Activated T-helper 2 cell treated with anti-CD3 and anti-CD28 coated beads, Interferon-gamma antibody, Interleukin-2, Interleukin-4, amounts not matched to agents 10 μg/mL and 5 μg/mL and 100 μg/mL, durations not matched to agents 14 hours and 24 hours and 36 hours (primary cell): ENCODE results near the gene HAP1. TPM values are rescaled to one million over a fixed set of nuclear protein-coding genes. Genes with fewer than 3 reads are reported as not detected.
"Not testable (repeated sequence)": the region's sequence is repeated elsewhere in the genome, so short reads cannot be mapped to it uniquely, and the experiment has no call there.

Experiments used
- DNase-seq: peaks from one replicate; pipeline ENCODE4 v3.0.0; 2021; ENCODE audit warnings: low spot score
- H3K27ac Mint-ChIP-seq: one replicate; pipeline ENCODE4 v1.8.0; 2021; ENCODE audit warnings: mixed read lengths
- H3K27me3 Mint-ChIP-seq: one replicate; pipeline ENCODE4 v1.8.0; 2021; ENCODE audit warnings: low read depth, mixed read lengths
- H3K36me3 Mint-ChIP-seq: one replicate; pipeline ENCODE4 v1.8.0; 2021; ENCODE audit warnings: low read depth, mixed read lengths
- H3K4me1 Mint-ChIP-seq: one replicate; pipeline ENCODE4 v1.8.0; 2021; ENCODE audit warnings: low read depth, mixed read lengths
- H3K4me3 Mint-ChIP-seq: one replicate; pipeline ENCODE4 v1.8.0; 2021; ENCODE audit warnings: low read depth, mild to moderate bottlenecking, moderate library complexity, mixed read lengths
- H3K9me3 Mint-ChIP-seq: one replicate; pipeline ENCODE4 v1.8.0; 2021; ENCODE audit warnings: mixed read lengths
- intact Hi-C: fragments of 100-400 bp; cut with micrococcal nuclease; formaldehyde crosslinking; loops from one replicate; pipeline ENCODE4 v1.15.1; 2023
- total RNA-seq: library from RNA; stranded (reverse); gene quantifications from 2 replicates; pipeline ENCODE4 v1.2.3, GENCODE V29; 2022

HAP1 gene
- 0.11 and 0.23 TPM in 2 replicates for total RNA-seq

DNA sequence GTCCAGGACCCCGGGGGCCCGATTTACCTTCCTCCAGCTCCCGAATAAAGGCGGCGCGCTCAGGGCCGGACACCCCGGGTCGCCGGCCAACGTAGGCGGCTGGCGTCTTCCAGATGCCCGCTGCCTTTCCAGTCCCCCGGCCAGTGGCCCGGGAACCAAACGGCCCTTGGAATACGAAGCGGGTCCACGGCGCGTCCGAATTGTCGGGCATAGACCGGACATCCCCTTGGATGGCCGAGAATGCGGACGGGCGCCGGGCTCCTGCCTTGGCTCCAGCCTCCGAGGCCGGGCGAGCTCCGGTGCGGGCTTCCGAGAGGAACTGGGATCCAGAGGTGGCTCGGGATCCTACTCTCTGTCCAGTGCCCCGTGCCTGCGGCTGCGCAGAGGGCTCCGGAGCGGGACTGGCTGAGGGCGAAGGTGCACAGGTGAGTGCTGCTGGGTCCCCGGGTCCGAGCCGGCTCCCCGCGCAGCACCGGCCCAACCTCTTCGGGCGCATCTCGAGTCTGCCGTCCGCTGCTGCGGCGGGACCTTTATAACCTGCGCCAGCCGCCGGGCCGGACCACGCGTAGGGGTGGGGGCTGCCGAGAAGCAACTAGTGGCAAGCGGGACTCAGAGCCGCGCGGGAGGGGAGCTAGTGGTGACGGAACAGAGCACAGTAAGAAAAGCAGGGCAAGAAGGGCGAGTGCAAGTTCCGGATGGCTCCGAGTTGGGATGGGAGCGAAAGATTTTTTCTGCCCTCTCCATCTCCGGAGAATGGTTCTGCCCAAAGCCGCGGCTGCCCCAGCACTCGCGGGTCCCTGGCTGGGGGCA is at the start of gene HAP1:
HAP1 (minus strand) TSS at position 505 of the 810 bp plus-strand sequence; CDS start at position 496, 9 bp downstream.
- Mint-ChIP-seq H3K36me3 (no peaks in the 10 kb centered on the region), H3K27ac (no peak within 1 kb of the TSS), H3K4me3 (peak within 1 kb of the TSS; percentile 41), H3K27me3 (peaks cover 56% of the 10 kb centered on the region), H3K9me3 (no peaks in the 10 kb centered on the region), H3K4me1 (peaks cover 6% of the 10 kb centered on the region)
- no peak for DNase-seq
- intact Hi-C loops: loop anchor here (10.0 kb wide), 1 partner anchor 130 kb away; the partner anchor contains the start of gene KLHL11

- Mint-ChIP-seq H3K27ac (no peak overlapping the region), H3K27me3 (peaks cover 22% of the 10 kb centered on the region), H3K4me3 (no peak overlapping the region), H3K36me3 (no peaks in the 10 kb centered on the region), H3K4me1 (peaks cover 15% of the 10 kb centered on the region), H3K9me3 (no peaks in the 10 kb centered on the region)
- no peak for DNase-seq
- intact Hi-C loops: no loop called here
Observed at GRCh38 chr17:41782142-41782541, 47.7 kb upstream of the HAP1 start.

DNA sequence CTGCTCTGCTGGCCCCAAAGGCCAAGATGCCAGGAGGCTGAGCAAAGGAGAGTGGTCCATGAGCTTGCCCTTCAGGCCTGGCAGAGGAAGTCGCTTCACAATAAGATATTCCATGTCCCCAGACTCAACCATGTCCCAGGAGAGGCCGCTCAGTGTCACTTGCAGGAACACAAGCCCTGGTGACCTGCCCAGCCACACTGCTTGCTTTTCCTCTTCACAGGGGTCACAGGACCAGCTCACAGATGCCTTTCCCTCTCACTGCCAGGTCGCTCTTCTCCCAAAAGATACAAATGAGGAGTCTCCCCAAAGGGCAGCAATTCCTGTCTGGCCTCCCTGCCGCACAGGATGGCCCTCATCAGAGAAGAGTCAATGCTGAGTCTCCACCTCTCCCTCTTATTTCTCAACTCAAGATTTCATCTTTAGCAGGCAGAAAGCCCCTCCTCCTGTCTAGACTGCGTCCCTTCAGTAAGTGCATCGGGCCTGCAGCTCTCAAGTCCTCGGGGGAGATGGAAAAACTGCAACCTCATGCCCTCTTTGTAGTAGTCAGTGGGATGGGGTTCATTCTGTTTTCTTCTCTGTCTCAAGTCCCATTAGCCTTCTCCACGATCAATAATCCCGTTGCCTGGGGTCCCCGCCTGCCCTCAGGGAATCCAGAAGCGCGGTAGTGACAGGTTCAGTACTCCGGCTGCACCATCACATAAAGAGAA is 47.1 kb upstream of the HAP1 start:
- Mint-ChIP-seq H3K4me1 (peaks cover 11% of the 10 kb centered on the region), H3K27ac (no peak overlapping the region), H3K36me3 (no peaks in the 10 kb centered on the region), H3K4me3 (no peak overlapping the region), H3K27me3 (peaks cover 17% of the 10 kb centered on the region), H3K9me3 (no peaks in the 10 kb centered on the region)
- no peak for DNase-seq
- intact Hi-C loops: no loop called here

GRCh38 chr17:41779954-41780353 is 45.5 kb upstream of the HAP1 start:
- H3K36me3 Mint-ChIP-seq: no peaks in the 10 kb centered on the region
- H3K9me3 Mint-ChIP-seq: no peaks in the 10 kb centered on the region
- peaks cover 11% of the 10 kb centered on the region for H3K4me1 Mint-ChIP-seq
- DNase-seq: no peak
- intact Hi-C loops: no loop called here
- no peak overlapping the region for H3K4me3 Mint-ChIP-seq
- H3K27me3 Mint-ChIP-seq: peaks cover 16% of the 10 kb centered on the region
- H3K27ac Mint-ChIP-seq: no peak overlapping the region

DNA sequence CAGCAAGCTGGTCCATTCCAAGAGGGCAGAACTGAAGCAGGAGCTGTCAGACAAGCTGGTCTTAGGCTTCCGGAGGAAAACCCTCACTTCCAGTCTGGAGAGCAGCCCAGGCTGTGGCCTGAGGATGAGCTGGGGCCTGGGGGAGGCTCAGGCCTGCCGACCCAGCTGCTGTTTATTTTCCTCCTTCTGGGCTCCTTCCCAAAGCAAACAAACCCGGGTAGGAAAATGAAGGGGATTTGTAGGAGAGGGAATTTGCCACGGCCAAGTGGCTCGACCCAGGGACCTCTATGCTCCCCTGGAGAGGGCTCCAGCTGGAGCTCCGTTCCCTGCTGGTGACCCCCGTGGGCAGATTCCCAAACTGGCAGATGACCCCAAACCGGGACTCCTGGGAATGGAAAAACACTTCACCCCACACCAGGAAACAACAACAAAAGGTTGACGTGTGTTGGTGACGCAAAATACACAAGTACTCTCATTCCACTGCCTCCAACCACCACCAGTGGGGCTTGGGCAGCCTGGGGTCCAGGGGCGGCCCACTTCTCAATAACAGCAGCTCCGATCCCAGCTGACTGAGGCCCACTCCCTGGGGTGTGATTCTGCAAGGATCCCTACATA is 43.2 kb upstream of the HAP1 start:
- Mint-ChIP-seq H3K36me3 (no peaks in the 10 kb centered on the region), H3K27ac (no peak overlapping the region), H3K4me3 (no peak overlapping the region), H3K4me1 (no peaks in the 10 kb centered on the region), H3K27me3 (peaks cover 7% of the 10 kb centered on the region), H3K9me3 (no peaks in the 10 kb centered on the region)
- DNase-seq: no peak
- intact Hi-C loops: no loop called here

- Mint-ChIP-seq H3K36me3 (no peaks in the 10 kb centered on the region), H3K9me3 (no peaks in the 10 kb centered on the region), H3K4me1 (no peaks in the 10 kb centered on the region), H3K27me3 (peaks cover 2% of the 10 kb centered on the region), H3K4me3 (no peak overlapping the region), H3K27ac (no peak overlapping the region)
- DNase-seq: no peak
- intact Hi-C loops: no loop called here
Observed at GRCh38 chr17:41777157-41777573, 42.7 kb upstream of the HAP1 start.

DNA sequence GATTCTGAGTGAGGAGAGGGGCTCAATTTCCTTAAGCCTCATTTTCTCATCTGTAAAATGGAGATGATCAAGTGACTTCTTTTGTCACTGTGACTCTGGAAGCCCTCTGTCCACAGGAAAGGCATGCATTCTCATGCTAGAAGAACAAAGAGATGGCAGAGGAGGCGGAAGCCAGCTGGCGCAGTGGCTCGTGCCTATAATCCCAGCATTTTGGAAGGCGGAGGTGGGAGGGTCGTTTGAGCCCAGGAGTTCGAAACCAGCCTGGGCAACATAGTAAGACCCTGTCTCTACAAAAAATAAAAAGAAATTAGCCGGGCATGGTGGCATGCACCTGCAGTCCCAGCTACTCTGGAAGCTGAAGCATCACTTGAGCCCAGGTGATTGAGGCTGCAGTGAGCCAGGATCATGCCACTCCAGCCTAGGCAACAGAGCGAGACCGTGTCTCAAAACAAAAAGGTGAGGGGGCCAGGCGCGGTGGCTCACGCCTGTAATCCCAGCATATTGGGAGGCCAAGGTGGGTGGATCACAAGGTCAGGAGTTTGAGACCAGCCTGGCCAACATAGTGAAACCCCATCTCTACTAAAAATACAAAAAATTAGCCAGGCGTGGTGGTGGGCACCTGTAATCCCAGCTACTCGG is 41.9 kb upstream of the HAP1 start:
- H3K27me3 Mint-ChIP-seq, H3K4me3 Mint-ChIP-seq, H3K9me3 Mint-ChIP-seq, DNase-seq, H3K4me1 Mint-ChIP-seq, H3K27ac Mint-ChIP-seq, intact Hi-C loops, H3K36me3 Mint-ChIP-seq: not testable (repeated sequence)

- no peaks in the 10 kb centered on the region for H3K36me3 Mint-ChIP-seq
- intact Hi-C loops: no loop called here
Observed at GRCh38 chr17:41775394-41776226, 41.2 kb upstream of the HAP1 start.

GRCh38 chr17:41773731-41774193 is 39.3 kb upstream of the HAP1 start:
- intact Hi-C loops: no loop called here
- no peak for DNase-seq
- Mint-ChIP-seq H3K4me1 (no peaks in the 10 kb centered on the region), H3K27me3 (no peaks in the 10 kb centered on the region), H3K36me3 (no peaks in the 10 kb centered on the region), H3K9me3 (no peaks in the 10 kb centered on the region), H3K27ac (no peak overlapping the region), H3K4me3 (no peak overlapping the region)

More at GRCh38 chr17:41775394-41776226, 41.2 kb upstream of the HAP1 start:
- H3K4me3 Mint-ChIP-seq: no peak overlapping the region
- no peaks in the 10 kb centered on the region for H3K9me3 Mint-ChIP-seq
- no peak for DNase-seq
- no peaks in the 10 kb centered on the region for H3K27me3 Mint-ChIP-seq
- H3K27ac Mint-ChIP-seq: no peak overlapping the region
- H3K4me1 Mint-ChIP-seq: no peaks in the 10 kb centered on the region

- H3K9me3 Mint-ChIP-seq: no peaks in the 10 kb centered on the region
- intact Hi-C loops: no loop called here
- H3K27ac Mint-ChIP-seq: no peak overlapping the region
- no peaks in the 10 kb centered on the region for H3K4me1 Mint-ChIP-seq
- H3K27me3 Mint-ChIP-seq: no peaks in the 10 kb centered on the region
- no peak for DNase-seq
- no peaks in the 10 kb centered on the region for H3K36me3 Mint-ChIP-seq
- no peak overlapping the region for H3K4me3 Mint-ChIP-seq
Observed at GRCh38 chr17:41773190-41773588, 38.7 kb upstream of the HAP1 start.

GRCh38 chr17:41772586-41773189 is 38.2 kb upstream of the HAP1 start:
- no peak overlapping the region for H3K27ac Mint-ChIP-seq
- intact Hi-C loops: no loop called here
- H3K36me3 Mint-ChIP-seq: no peaks in the 10 kb centered on the region
- H3K9me3 Mint-ChIP-seq: no peaks in the 10 kb centered on the region
- DNase-seq: no peak
- H3K4me3 Mint-ChIP-seq: no peak overlapping the region
- H3K4me1 Mint-ChIP-seq: no peaks in the 10 kb centered on the region
- H3K27me3 Mint-ChIP-seq: no peaks in the 10 kb centered on the region

DNA sequence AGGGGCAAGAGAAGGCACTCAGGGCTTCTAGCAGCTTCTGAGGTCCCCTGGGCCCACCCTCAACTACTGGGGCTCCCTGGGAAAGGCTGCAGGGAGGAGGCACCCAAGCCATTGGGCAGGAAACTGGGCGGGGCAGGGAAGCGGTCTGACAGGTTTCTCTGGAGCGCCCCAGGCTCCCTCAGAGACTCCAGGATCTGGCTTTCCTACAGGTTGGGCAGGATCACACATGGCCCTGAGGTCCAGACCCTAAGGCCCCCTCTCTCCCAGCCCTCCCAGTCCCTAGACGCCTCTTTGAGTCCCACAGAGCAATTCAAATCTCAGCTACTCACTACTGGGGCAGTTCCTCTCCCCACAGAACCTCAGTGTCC is 37.8 kb upstream of the HAP1 start:
- H3K4me1 Mint-ChIP-seq: no peaks in the 10 kb centered on the region
- no peak overlapping the region for H3K27ac Mint-ChIP-seq
- intact Hi-C loops: no loop called here
- H3K36me3 Mint-ChIP-seq: no peaks in the 10 kb centered on the region
- no peak overlapping the region for H3K4me3 Mint-ChIP-seq
- H3K27me3 Mint-ChIP-seq: no peaks in the 10 kb centered on the region
- no peaks in the 10 kb centered on the region for H3K9me3 Mint-ChIP-seq
- no peak for DNase-seq
